GM12878 (cell line): ENCODE data around the gene SRRM5. TPM values are rescaled to one million over a fixed set of nuclear protein-coding genes. Genes with fewer than 3 reads are reported as not detected.

Experiments used
- ATAC-seq: fragments of 200-7000 bp; cut with Tn5 transposase; 3 replicates; pipeline ENCODE4 v1.9.1; 2020; ENCODE audit warnings: mild to moderate bottlenecking, moderate library complexity
- BruUV-seq: library from RNA; stranded (reverse); fragments of 400-500 nt; replicated peaks from 2 replicates; lab custom pipeline; 2021; lab: Mats Ljungman, UMichigan
- CTCF ChIA-PET: fragments of 300-600 bp; sonication (Branson Sonifier 250); formaldehyde crosslinking; extraction: SDS; loops from one replicate; lab custom pipeline; 2021; ENCODE audit warnings: inconsistent platforms; lab: Yijun Ruan, JAX
- POLR2A ChIA-PET: fragments of 350-600 bp; formaldehyde crosslinking; extraction: SDS; loops from one replicate; lab custom pipeline; 2021; ENCODE audit warnings: inconsistent platforms; lab: Charles Lee
- RAD21 ChIA-PET: fragments of 300-600 bp; sonication (Branson Sonifier 250); formaldehyde crosslinking; loops from one replicate; lab custom pipeline; 2023; ENCODE audit warnings: antibody characterized with exemption; ENCODE audit not compliant: unreplicated experiment; lab: Charles Lee
- SMC1A ChIA-PET: fragments of 300-600 bp; sonication (Branson Sonifier 250); formaldehyde crosslinking; loops from one replicate; lab custom pipeline; 2023; ENCODE audit not compliant: unreplicated experiment, uncharacterized antibody; lab: Charles Lee
- DNase-seq: peaks from one replicate; pipeline ENCODE4 v3.0.0-alpha.2; 2011; ENCODE audit warnings: low read depth, low spot score
- FAIRE-seq: peaks from 3 replicates; lab custom pipeline; 2011; peaks lifted over from hg19 to GRCh38; lab: Jason Lieb, UNC
- H2AFZ ChIP-seq: 2 replicates; pipeline ENCODE4 v1.6.0; 2011; ENCODE audit warnings: low read depth, low read length, control low read depth; ENCODE audit not compliant: control insufficient read depth
- H3K27ac ChIP-seq: 2 replicates; pipeline ENCODE4 v1.5.1; 2011; ENCODE audit warnings: control low read depth; ENCODE audit not compliant: control insufficient read depth, insufficient read depth
- H3K27me3 ChIP-seq, 2 experiments: replicated peaks in 1 of 2; 2 replicates each; pipeline versions ENCODE4 v1.6.0 to v1.6.1; 2011; ENCODE audit warnings: low read length in 1 of 2; ENCODE audit not compliant: control insufficient read depth in 2 of 2, insufficient read depth in 2 of 2
- H3K36me3 ChIP-seq, 2 experiments: 2 replicates each; pipeline ENCODE4 v1.5.1; 2011; ENCODE audit warnings: low read length in 1 of 2; ENCODE audit not compliant: control insufficient read depth in 2 of 2, insufficient read depth in 2 of 2
- H3K4me1 ChIP-seq: 2 replicates; pipeline ENCODE4 v1.6.1; 2011; ENCODE audit warnings: mild to moderate bottlenecking, low read length, moderate library complexity, mixed read lengths; ENCODE audit not compliant: control insufficient read depth, insufficient read depth
- H3K4me2 ChIP-seq: 2 replicates; pipeline ENCODE4 v1.6.0; 2011; ENCODE audit warnings: control low read depth; ENCODE audit not compliant: control insufficient read depth, insufficient read depth
- H3K4me3 ChIP-seq: fragments of 200-600 bp; sonication (generic); 2 replicates; pipeline ENCODE4 v1.5.1; 2016
- H3K79me2 ChIP-seq: 2 replicates; pipeline ENCODE4 v1.6.0; 2011; ENCODE audit warnings: low read length; ENCODE audit not compliant: control insufficient read depth, insufficient read depth
- H3K9ac ChIP-seq: 2 replicates; pipeline ENCODE4 v1.8.0; 2011; ENCODE audit warnings: low read length, control low read depth, mixed read lengths; ENCODE audit not compliant: control insufficient read depth, insufficient read depth
- H3K9me3 ChIP-seq: replicated peaks from 3 replicates; pipeline ENCODE4 v1.5.1; 2011; ENCODE audit warnings: mild to moderate bottlenecking, low read length; ENCODE audit not compliant: control insufficient read depth, insufficient read depth
- H4K20me1 ChIP-seq: 2 replicates; pipeline ENCODE4 v1.6.0; 2011; ENCODE audit not compliant: control insufficient read depth, insufficient read depth
- FOXM1 ChIP-seq: IDR thresholded peaks from 2 replicates; pipeline ENCODE4 v1.6.1; 2012; ENCODE audit warnings: low read depth, mild to moderate bottlenecking, inconsistent platforms, low read length, moderate library complexity
- IKZF1 ChIP-seq: fragments of 450-650 bp; conservative IDR thresholded peaks from 2 replicates; pipeline ENCODE4 v1.6.1; 2017; ENCODE audit warnings: antibody characterized with exemption, mild to moderate bottlenecking
- IRF4 ChIP-seq: IDR thresholded peaks from 2 replicates; pipeline ENCODE4 v1.6.1; 2011; ENCODE audit warnings: low read depth, low read length
- KDM1A ChIP-seq: fragments of 200-600 bp; sonication (generic); IDR thresholded peaks from 2 replicates; pipeline ENCODE4 v1.6.1; 2016; ENCODE audit warnings: borderline replicate concordance
- MEF2B ChIP-seq: fragments of 450-650 bp; IDR thresholded peaks from 2 replicates; pipeline ENCODE4 v1.6.1; 2018; ENCODE audit warnings: mild to moderate bottlenecking, moderate library complexity; ENCODE audit not compliant: partially characterized antibody, poor library complexity, severe bottlenecking
- SP1 ChIP-seq: IDR thresholded peaks from one replicate; pipeline ENCODE4 v1.6.1; 2011; ENCODE audit warnings: low read depth, low read length
- STAT1 ChIP-seq: fragments of 450-650 bp; conservative IDR thresholded peaks from 2 replicates; pipeline ENCODE4 v1.6.1; 2014; ENCODE audit warnings: antibody characterized with exemption, mild to moderate bottlenecking
- SUPT20H ChIP-seq: IDR thresholded peaks from 2 replicates; pipeline ENCODE4 v1.6.1; 2011; ENCODE audit warnings: low read depth, mild to moderate bottlenecking, low read length, moderate library complexity, borderline replicate concordance; ENCODE audit not compliant: control insufficient read depth
- TCF7 ChIP-seq: IDR thresholded peaks from 2 replicates; pipeline ENCODE4 v1.6.1; 2014; ENCODE audit warnings: antibody characterized with exemption, borderline replicate concordance
- USF2 ChIP-seq: IDR thresholded peaks from 2 replicates; pipeline ENCODE4 v1.6.1; 2011; ENCODE audit warnings: low read depth, low read length, improper control_type of control experiment, borderline replicate concordance
- ZZZ3 ChIP-seq: IDR thresholded peaks from 2 replicates; pipeline ENCODE4 v1.6.1; 2011; ENCODE audit warnings: low read depth; ENCODE audit not compliant: control insufficient read depth, insufficient read length
- WGBS: methylation state at CpG from one replicate; pipeline ENCODE4 v1.1.6; 2016; ENCODE audit warnings: low lambda C conversion rate; ENCODE audit not compliant: insufficient replicate concordance, insufficient coverage; ENCODE audit errors: missing lambda C conversion rate; 5-methylcytosine and 5-hydroxymethylcytosine counted together
- in situ Hi-C: fragments of 300-500 bp; cut with MboI; formaldehyde crosslinking; loops from 9 replicates; pipeline ENCODE4 v1.14.3; 2018; ENCODE audit warnings: mixed read lengths
- intact Hi-C: fragments of 100-400 bp; cut with micrococcal nuclease; formaldehyde crosslinking; loops from one replicate; pipeline ENCODE4 v1.14.2; 2022; ENCODE audit not compliant: unreplicated experiment
- polyA plus RNA-seq, 11 experiments: library from polyadenylated mRNA; depleted of rRNA in 4 of 11; unstranded in 6 of 11; stranded (reverse) in 5 of 11; fragments of >200 nt; fragmentation: Nextera tagmentation in 4 of 11; fragmentation: Illumina TruSeq in 1 of 11; extraction: Ambion mirVana in 4 of 11; extraction: Trizol in 1 of 11; gene quantifications; 1 replicate in 1 of 11; 2 replicates in 10 of 11; pipeline versions ENCODE4 v1.2.1 to v1.2.3, GENCODE V29; 2011 to 2016; ENCODE audit warnings: inconsistent platforms in 2 of 11, missing spikeins in 2 of 11, low read depth in 1 of 11
- total RNA-seq, 4 experiments: library from RNA; depleted of rRNA in 3 of 4; stranded (reverse); fragments of >200 nt in 3 of 4; fragmentation: Illumina TruSeq in 1 of 4; extraction: Trizol in 1 of 4; gene quantifications; 2 replicates each; pipeline versions ENCODE4 v1.2.1 to v1.2.3, GENCODE V29; 2013 to 2021
- TF ChIP-seq, protein P1 (sequence below): fragments of 450-650 bp; IDR thresholded peaks from 2 replicates; pipeline ENCODE4 v1.6.1; 2016; ENCODE audit warnings: mild to moderate bottlenecking, moderate library complexity, borderline replicate concordance
- TF ChIP-seq, protein P2 (sequence below): fragments of 450-650 bp; IDR thresholded peaks from 2 replicates; pipeline ENCODE4 v1.6.1; 2014; ENCODE audit warnings: mild to moderate bottlenecking
- TF ChIP-seq, protein P3 (sequence below): fragments of 450-650 bp; IDR thresholded peaks from 2 replicates; pipeline ENCODE4 v1.6.1; 2017; ENCODE audit warnings: antibody characterized with exemption, mild to moderate bottlenecking, moderate library complexity

The SRRM5 gene
- total and polyA plus RNA-seq, 10 of the 15 experiments (the other 5 are each of a cell fraction or from before 2014, with no cell fraction given) = 0.06 to 0.38 (median 0.24) TPM; not detected in 2

GRCh38 chr19:43649514-43649913 is 37.6 kb downstream of the SRRM5 start:
- SMC1A ChIA-PET = interaction anchor here (1.3 to 1.5 kb wide), 2 partner anchors 10 to 19 kb away, joined by 3 read pairs; no protein-coding TSS in a partner anchor

More at GRCh38 chr19:43649514-43649913, 37.6 kb downstream of the SRRM5 start:
- no TSS peak for BruUV-seq
- no peaks in the 10 kb centered on the region for H4K20me1 ChIP-seq
- no peak overlapping the region for H2AFZ ChIP-seq
- H3K79me2 ChIP-seq = no peaks in the 10 kb centered on the region
- intact Hi-C loops = no loop called here
- H3K27me3 ChIP-seq = no peaks in the 10 kb centered on the region
- H3K4me1 ChIP-seq = no peaks in the 10 kb centered on the region
- no peaks in the 10 kb centered on the region for H3K36me3 ChIP-seq
- H3K4me2 ChIP-seq = no peak overlapping the region
- ChIA-PET CTCF (interaction anchor here (1.0 kb wide), 2 partner anchors 94 to 129 kb away, joined by 3 to 6 read pairs; no protein-coding TSS in a partner anchor), POLR2A (interaction anchor here (0.6 kb wide), 1 partner anchor 13 kb away, joined by 3 read pairs; no protein-coding TSS in a partner anchor), RAD21 (interaction anchor here (0.9 to 1.4 kb wide), 2 partner anchors 19 to 94 kb away, joined by 3 to 5 read pairs; no protein-coding TSS in a partner anchor)
- FAIRE-seq = no peak
- DNase-seq = no peak
- no peak overlapping the region for H3K27ac ChIP-seq
- no peaks in the 10 kb centered on the region; the same call in 1 of the 3 replicates for H3K9me3 ChIP-seq
- no peak overlapping the region for H3K9ac ChIP-seq
- no peak for TF ChIP-seq TCF7
- TF ChIP-seq SP1 = no peak
- TF ChIP-seq, protein P1, sequence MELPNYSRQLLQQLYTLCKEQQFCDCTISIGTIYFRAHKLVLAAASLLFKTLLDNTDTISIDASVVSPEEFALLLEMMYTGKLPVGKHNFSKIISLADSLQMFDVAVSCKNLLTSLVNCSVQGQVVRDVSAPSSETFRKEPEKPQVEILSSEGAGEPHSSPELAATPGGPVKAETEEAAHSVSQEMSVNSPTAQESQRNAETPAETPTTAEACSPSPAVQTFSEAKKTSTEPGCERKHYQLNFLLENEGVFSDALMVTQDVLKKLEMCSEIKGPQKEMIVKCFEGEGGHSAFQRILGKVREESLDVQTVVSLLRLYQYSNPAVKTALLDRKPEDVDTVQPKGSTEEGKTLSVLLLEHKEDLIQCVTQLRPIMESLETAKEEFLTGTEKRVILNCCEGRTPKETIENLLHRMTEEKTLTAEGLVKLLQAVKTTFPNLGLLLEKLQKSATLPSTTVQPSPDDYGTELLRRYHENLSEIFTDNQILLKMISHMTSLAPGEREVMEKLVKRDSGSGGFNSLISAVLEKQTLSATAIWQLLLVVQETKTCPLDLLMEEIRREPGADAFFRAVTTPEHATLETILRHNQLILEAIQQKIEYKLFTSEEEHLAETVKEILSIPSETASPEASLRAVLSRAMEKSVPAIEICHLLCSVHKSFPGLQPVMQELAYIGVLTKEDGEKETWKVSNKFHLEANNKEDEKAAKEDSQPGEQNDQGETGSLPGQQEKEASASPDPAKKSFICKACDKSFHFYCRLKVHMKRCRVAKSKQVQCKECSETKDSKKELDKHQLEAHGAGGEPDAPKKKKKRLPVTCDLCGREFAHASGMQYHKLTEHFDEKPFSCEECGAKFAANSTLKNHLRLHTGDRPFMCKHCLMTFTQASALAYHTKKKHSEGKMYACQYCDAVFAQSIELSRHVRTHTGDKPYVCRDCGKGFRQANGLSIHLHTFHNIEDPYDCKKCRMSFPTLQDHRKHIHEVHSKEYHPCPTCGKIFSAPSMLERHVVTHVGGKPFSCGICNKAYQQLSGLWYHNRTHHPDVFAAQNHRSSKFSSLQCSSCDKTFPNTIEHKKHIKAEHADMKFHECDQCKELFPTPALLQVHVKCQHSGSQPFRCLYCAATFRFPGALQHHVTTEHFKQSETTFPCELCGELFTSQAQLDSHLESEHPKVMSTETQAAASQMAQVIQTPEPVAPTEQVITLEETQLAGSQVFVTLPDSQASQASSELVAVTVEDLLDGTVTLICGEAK = no peak
- no peak for TF ChIP-seq SUPT20H
- TF ChIP-seq, protein P2, sequence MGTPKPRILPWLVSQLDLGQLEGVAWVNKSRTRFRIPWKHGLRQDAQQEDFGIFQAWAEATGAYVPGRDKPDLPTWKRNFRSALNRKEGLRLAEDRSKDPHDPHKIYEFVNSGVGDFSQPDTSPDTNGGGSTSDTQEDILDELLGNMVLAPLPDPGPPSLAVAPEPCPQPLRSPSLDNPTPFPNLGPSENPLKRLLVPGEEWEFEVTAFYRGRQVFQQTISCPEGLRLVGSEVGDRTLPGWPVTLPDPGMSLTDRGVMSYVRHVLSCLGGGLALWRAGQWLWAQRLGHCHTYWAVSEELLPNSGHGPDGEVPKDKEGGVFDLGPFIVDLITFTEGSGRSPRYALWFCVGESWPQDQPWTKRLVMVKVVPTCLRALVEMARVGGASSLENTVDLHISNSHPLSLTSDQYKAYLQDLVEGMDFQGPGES = no peak
- no peak for TF ChIP-seq FOXM1
- no peak for TF ChIP-seq IKZF1
- TF ChIP-seq, protein P3, sequence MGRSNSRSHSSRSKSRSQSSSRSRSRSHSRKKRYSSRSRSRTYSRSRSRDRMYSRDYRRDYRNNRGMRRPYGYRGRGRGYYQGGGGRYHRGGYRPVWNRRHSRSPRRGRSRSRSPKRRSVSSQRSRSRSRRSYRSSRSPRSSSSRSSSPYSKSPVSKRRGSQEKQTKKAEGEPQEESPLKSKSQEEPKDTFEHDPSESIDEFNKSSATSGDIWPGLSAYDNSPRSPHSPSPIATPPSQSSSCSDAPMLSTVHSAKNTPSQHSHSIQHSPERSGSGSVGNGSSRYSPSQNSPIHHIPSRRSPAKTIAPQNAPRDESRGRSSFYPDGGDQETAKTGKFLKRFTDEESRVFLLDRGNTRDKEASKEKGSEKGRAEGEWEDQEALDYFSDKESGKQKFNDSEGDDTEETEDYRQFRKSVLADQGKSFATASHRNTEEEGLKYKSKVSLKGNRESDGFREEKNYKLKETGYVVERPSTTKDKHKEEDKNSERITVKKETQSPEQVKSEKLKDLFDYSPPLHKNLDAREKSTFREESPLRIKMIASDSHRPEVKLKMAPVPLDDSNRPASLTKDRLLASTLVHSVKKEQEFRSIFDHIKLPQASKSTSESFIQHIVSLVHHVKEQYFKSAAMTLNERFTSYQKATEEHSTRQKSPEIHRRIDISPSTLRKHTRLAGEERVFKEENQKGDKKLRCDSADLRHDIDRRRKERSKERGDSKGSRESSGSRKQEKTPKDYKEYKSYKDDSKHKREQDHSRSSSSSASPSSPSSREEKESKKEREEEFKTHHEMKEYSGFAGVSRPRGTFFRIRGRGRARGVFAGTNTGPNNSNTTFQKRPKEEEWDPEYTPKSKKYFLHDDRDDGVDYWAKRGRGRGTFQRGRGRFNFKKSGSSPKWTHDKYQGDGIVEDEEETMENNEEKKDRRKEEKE = no peak
- no peak for TF ChIP-seq USF2
- no peak for TF ChIP-seq MEF2B
- TF ChIP-seq ZZZ3 = no peak
- no peak for TF ChIP-seq STAT1
- TF ChIP-seq IRF4 = no peak
- no peak for TF ChIP-seq KDM1A
- H3K4me3 ChIP-seq = no peak overlapping the region
- ATAC-seq = no peak
- 12% methylated on average over 2 of the region's 2 CpGs for WGBS
- in situ Hi-C loops = no loop called here
